Measurements from ENCODE around the gene CMIP.

GRCh38 chr16:81706327-81707295 lies 262.0 kb downstream of the CMIP start:
- TF ChIP-seq CTCF (conservative IDR thresholded peaks at IDR 0.05 in 1 of 2, IDR thresholded peaks at IDR 0.05 in 1 of 2; ENCODE audit: extremely low read depth in 1 of 2, insufficient read depth in 1 of 2, low read depth in 1 of 2, low read length in 2 of 2) (no peak), EZH2 (IDR thresholded peaks at IDR 0.05; ENCODE audit: borderline replicate concordance, low read length) (no peak)
